NB4 (cell line): ENCODE measurements around the gene PLCH2.

ENCODE experiments used
- POLR2A ChIP-seq: IDR thresholded peaks from 2 replicates; pipeline ENCODE4 v1.6.1; 2011; ENCODE audit warnings: mild to moderate bottlenecking; ENCODE audit not compliant: insufficient read length; ENCODE audit errors: extremely low read depth
- TF ChIP-seq, protein P1 (sequence below): IDR thresholded peaks from one replicate; pipeline ENCODE4 v1.5.1; 2012; ENCODE audit warnings: low read depth, low read length

DNA sequence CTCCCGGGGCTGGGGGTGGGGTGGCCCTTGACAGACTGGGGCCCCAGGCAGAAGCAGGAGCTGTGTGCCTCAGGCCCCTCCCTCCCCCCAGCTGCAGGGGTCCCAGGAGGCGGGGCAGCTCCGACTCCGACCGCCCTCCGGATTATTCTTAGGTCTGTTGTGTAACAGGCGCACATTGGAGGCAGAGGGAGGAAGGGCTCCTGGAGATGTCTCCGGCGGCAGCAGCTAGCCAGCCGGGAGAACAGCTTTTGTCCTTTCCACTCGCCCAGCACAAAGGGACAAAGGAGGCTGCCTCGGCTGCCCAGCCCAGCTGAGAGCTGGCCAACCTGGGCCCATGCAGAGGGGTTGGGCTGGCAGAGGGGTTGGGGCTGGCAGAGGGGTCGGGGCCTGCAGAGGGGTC is 29.7 kb upstream of the PLCH2 start:
- TF ChIP-seq, protein P1, sequence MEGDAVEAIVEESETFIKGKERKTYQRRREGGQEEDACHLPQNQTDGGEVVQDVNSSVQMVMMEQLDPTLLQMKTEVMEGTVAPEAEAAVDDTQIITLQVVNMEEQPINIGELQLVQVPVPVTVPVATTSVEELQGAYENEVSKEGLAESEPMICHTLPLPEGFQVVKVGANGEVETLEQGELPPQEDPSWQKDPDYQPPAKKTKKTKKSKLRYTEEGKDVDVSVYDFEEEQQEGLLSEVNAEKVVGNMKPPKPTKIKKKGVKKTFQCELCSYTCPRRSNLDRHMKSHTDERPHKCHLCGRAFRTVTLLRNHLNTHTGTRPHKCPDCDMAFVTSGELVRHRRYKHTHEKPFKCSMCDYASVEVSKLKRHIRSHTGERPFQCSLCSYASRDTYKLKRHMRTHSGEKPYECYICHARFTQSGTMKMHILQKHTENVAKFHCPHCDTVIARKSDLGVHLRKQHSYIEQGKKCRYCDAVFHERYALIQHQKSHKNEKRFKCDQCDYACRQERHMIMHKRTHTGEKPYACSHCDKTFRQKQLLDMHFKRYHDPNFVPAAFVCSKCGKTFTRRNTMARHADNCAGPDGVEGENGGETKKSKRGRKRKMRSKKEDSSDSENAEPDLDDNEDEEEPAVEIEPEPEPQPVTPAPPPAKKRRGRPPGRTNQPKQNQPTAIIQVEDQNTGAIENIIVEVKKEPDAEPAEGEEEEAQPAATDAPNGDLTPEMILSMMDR = no peak
- no peak for TF ChIP-seq POLR2A
